ENCODE results near the gene RBM22.

RBM22 gene

DNA sequence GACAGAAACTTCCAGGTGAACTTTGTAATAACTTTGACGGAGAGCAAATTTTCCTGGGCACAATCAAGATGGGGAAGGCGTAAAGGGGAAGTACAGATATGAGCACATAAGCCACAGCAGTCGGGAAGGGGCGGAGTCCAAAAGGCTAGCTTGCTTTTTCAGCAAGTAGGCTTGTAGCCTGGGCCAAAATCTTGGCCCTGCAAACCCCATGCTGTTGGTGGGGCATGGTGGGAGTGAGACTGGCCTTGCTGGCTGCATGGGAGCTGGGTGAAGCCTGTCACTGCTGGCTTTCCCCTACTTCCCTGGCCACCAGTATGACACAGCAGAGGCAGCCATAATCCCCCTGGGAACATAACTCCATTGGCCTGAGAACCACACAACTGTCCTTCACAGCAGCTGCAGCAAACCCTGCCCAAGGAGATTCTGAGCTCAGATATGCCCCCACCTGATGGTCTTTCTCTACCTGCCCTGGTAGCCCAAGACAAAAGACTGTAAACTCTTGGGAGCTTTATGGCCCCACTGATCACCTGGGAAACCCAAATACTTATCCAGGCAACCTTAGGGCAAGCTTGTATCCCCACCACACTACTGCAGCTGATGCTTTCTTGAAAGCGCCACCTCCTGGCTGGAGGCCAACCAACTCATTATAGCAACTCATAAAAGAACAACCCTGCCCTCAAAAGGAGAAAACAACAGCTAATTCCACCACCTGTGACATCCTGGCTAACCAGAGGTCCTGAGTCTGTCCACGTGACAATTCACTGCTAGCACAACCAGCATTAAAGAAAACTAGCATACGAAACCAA, 33.9 kb upstream of the RBM22 start:
- H3K36me3 ChIP-seq = peaks cover 31% of the 10 kb centered on the region
- H3K4me1 ChIP-seq (ENCODE audit: control insufficient read depth in 1 of 2, insufficient read depth in 1 of 2, low read depth in 1 of 2, low read length in 1 of 2) = peaks cover 18 to 25% of the 10 kb centered on the region in 2 experiments
- H3K27ac ChIP-seq = peak overlapping the region; percentile 94
- peak overlapping the region; percentile 71 to 81 for H3K4me3 ChIP-seq (ENCODE audit: low read depth in 1 of 2, low read length in 1 of 2)
- no peaks in the 10 kb centered on the region for H3K9me3 ChIP-seq
- TF ChIP-seq, protein P1, sequence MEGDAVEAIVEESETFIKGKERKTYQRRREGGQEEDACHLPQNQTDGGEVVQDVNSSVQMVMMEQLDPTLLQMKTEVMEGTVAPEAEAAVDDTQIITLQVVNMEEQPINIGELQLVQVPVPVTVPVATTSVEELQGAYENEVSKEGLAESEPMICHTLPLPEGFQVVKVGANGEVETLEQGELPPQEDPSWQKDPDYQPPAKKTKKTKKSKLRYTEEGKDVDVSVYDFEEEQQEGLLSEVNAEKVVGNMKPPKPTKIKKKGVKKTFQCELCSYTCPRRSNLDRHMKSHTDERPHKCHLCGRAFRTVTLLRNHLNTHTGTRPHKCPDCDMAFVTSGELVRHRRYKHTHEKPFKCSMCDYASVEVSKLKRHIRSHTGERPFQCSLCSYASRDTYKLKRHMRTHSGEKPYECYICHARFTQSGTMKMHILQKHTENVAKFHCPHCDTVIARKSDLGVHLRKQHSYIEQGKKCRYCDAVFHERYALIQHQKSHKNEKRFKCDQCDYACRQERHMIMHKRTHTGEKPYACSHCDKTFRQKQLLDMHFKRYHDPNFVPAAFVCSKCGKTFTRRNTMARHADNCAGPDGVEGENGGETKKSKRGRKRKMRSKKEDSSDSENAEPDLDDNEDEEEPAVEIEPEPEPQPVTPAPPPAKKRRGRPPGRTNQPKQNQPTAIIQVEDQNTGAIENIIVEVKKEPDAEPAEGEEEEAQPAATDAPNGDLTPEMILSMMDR (IDR thresholded peaks at IDR 0.05) = peak; percentile 19
- H3K27me3 ChIP-seq = no peaks in the 10 kb centered on the region

DNA sequence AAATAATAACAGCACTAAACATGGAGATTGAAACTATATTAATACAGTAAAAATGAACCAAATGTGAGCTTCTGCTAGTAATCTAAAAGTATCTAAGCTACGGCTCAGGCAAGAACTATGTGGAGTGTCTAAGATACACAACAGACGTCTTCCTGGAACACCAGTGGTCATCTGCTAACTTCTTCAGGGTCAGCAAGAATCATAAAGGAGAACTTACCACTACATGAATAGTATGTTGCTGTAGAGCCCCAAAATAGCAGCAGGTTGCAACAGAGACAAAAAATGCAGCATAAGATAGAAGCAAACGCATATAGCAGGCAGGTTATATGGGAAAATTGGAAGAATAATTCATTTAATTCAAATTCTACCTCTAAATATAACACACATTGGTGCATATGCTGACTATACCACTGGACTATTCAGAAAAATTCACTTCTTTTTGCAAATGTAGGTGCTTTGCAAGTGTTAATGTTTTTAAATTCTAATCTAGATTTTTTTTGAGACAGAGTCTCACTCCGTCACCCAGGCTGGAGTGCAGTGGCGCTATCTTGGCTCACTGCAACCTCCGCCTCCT, 30.9 kb upstream of the RBM22 start:
- H3K27ac ChIP-seq = no peak overlapping the region
- H3K36me3 ChIP-seq = peaks cover 55% of the 10 kb centered on the region
- TF ChIP-seq, protein P1 (IDR thresholded peaks at IDR 0.05) = no peak
- H3K9me3 ChIP-seq = no peaks in the 10 kb centered on the region
- H3K4me1 ChIP-seq (ENCODE audit: control insufficient read depth in 1 of 2, insufficient read depth in 1 of 2, low read depth in 1 of 2, low read length in 1 of 2) = peaks cover 18 to 25% of the 10 kb centered on the region in 2 experiments
- no peak overlapping the region for H3K4me3 ChIP-seq (ENCODE audit: low read depth in 1 of 2, low read length in 1 of 2)
- H3K27me3 ChIP-seq = no peaks in the 10 kb centered on the region

DNA sequence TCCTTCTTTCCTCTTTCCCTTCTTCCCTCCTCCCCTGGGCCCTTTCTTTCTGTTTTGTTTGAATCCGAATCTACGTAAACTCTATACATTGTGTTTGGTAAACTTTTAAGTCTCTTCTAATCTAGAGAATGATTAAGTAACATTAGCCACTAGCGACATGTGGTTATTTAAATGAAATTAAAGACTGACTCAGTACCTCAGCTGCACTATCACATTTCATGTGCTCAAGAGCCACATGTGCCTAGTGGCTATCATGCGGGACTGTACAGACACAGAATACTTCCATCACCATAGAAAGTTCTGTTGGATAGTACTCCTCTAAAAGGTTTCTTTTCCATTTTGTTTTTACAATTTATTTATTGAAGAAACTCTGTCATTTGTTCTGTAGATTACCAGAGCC, 29.0 kb upstream of the RBM22 start:
- no peak overlapping the region for H3K4me3 ChIP-seq (ENCODE audit: low read depth in 1 of 2, low read length in 1 of 2)
- H3K9me3 ChIP-seq = no peaks in the 10 kb centered on the region
- H3K27me3 ChIP-seq = no peaks in the 10 kb centered on the region
- H3K36me3 ChIP-seq = peaks cover 69% of the 10 kb centered on the region
- TF ChIP-seq, protein P1 (IDR thresholded peaks at IDR 0.05) = no peak
- H3K4me1 ChIP-seq (ENCODE audit: control insufficient read depth in 1 of 2, insufficient read depth in 1 of 2, low read depth in 1 of 2, low read length in 1 of 2) = peaks cover 10 to 14% of the 10 kb centered on the region in 2 experiments
- H3K27ac ChIP-seq = no peak overlapping the region

DNA sequence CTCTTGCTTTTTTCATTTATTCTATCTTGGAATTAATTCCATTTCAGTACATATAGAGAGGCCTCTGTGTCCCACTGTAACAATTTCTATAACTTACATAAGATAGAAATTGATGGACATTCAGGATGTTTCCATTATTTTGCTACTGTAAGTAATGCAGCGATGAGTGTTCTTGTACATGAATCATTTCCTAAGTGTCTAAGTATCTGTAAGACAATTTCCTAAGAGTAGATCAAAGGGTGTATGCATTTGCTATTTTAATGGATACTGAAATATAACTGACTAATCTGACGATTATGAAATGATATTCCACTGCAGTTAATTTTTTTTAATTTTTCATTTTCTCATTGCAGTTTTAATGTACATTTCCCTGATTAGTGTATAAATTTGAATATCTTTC, 23.0 kb upstream of the RBM22 start:
- Histone ChIP-seq H3K4me3 (ENCODE audit: low read depth in 1 of 2, low read length in 1 of 2) (no peak overlapping the region), H3K4me1 (ENCODE audit: control insufficient read depth in 1 of 2, insufficient read depth in 1 of 2, low read depth in 1 of 2, low read length in 1 of 2) (no peaks in the 10 kb centered on the region), H3K9me3 (no peaks in the 10 kb centered on the region), H3K27ac (no peak overlapping the region), H3K36me3 (peaks cover 86% of the 10 kb centered on the region), H3K27me3 (no peaks in the 10 kb centered on the region)
- TF ChIP-seq, protein P1 (IDR thresholded peaks at IDR 0.05) = no peak

DNA sequence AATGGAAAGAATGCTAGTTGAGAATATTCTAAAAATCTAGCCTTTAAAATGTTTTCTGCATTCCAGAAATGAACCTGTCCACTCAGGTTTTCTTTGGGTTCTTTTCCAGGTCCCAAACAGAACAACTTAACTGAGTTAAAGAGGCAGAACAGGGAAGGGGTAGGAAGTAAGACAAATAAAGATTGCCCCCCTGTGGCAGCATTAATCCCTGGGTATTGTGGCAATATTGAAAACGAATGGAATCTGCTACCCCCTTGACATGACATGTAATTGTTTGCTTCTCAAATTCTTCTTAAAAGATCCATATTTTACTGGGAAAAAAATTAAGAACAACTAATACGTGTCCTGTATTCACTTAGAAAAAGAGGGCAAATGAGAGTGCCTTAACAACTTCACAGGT, 9.3 kb upstream of the RBM22 start:
- no peak overlapping the region for H3K27ac ChIP-seq
- no peaks in the 10 kb centered on the region for H3K27me3 ChIP-seq
- H3K36me3 ChIP-seq = peaks cover 79% of the 10 kb centered on the region
- H3K4me3 ChIP-seq (ENCODE audit: low read depth in 1 of 2, low read length in 1 of 2) = no peak overlapping the region
- TF ChIP-seq, protein P1 (IDR thresholded peaks at IDR 0.05) = no peak
- H3K9me3 ChIP-seq = no peaks in the 10 kb centered on the region
- no peaks in the 10 kb centered on the region for H3K4me1 ChIP-seq (ENCODE audit: control insufficient read depth in 1 of 2, insufficient read depth in 1 of 2, low read depth in 1 of 2, low read length in 1 of 2)

All from neutrophil (primary cell).